HG03439 (cell line): Measurements from ENCODE around the gene IFI44L.
A peak's percentile ranks its signal among the peaks of the same experiment; 100 is the strongest.

Source experiments
- ATAC-seq: cut with Tn5 transposase; IDR thresholded peaks from one replicate; pipeline ENCODE4 v1.9.1; 2021; ENCODE audit warnings: mild to moderate bottlenecking, moderate library complexity; ENCODE audit not compliant: unreplicated experiment

IFI44L gene

DNA sequence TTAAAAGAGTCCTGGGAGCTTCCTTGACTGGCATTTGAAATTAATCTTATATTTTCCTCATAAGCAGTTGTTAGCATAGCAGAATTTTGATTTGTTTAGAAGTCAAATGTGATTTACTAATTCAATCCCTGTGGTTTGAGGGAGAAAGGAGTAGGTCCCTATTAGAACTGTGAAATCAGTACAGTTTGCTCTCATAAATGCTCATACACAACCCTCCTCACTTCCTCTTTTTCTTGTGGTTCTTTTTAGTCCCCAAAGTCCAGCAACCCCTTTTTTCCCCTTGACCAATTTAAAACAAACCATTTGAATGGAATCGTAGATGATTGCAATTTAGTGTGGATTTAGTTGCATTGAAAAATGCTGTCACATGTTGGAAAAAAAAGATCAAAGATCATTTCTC is 20.2 kb downstream of the IFI44L start:
- peak; percentile 79 for ATAC-seq

DNA sequence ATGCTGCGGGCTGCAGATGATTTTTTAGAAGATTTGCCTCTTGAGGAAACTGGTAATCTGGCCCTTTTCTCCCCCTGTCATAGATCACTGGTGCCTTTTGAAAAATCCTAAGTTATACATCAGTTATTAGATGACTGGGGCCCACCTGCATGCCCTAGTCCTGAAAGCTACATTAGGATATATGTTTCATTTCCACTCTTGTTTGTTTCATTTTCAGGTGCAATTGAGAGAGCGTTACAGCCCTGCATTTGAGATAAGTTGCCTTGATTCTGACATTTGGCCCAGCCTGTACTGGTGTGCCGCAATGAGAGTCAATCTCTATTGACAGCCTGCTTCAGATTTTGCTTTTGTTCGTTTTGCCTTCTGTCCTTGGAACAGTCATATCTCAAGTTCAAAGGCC is 21.3 kb downstream of the IFI44L start:
- ATAC-seq, result no peak

DNA sequence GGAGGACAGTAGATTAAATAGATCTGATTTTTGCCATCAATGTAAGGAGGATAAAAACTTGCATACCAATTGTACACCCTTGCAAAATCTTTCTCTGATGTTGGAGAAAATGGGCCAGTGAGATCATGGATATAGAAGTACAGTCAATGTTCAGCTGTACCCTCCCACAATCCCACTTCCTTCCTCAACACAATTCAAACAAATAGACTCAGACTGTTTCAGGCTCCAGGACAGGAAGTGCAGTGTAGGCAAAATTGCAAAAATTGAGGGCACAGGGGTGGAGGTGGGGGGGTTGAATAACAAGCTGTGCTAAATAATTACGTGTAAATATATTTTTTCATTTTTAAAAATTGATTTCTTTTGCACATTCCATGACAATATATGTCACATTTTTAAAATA is 25.5 kb downstream of the IFI44L start:
- ATAC-seq, result no peak

DNA sequence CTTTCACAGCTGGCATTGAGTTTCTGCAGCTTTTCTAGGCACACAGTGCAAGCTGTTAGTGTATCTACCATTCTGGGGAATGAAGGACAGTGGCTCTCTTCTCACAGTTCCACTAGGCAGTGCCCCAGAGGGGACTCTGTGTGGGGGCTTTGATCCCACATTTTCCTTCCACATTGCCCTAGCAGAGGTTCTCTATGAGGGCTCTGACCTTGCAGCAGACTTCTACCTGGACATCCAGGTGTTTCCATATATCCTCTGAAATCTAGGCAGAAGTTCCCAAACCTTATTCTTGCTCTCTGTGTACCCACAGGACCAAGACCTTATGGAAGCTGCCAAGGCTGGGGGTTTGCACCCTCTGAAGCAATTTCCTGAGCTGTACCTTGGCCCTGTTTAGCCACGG is 27.0 kb downstream of the IFI44L start:
- no peak for ATAC-seq

DNA sequence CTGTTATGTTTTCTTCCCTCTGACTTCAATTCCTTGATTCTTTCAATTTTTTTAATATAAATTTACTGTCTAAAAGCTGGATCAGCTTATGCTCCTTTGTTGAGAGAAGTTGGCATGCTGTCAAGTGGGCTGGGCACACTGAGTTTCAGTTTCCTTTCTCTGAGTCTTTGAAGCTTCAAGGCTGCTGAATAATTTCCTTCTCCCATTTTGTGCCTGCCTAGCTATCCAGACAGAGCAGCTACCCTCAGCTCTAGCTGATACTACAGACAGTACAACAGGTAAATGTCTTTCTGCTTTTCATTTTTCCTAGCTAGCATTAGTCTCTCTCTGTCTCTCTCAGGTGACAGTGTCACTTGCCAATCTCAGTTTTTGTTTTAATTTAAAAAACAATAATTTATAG is 29.4 kb downstream of the IFI44L start, which contains the start of gene IFI44:
Gene IFI44, plus strand, starts transcription at position 204 of the 400 bp plus-strand sequence. CDS start 365 bp downstream, outside the sequence.
- ATAC-seq, result peak; percentile 87

DNA sequence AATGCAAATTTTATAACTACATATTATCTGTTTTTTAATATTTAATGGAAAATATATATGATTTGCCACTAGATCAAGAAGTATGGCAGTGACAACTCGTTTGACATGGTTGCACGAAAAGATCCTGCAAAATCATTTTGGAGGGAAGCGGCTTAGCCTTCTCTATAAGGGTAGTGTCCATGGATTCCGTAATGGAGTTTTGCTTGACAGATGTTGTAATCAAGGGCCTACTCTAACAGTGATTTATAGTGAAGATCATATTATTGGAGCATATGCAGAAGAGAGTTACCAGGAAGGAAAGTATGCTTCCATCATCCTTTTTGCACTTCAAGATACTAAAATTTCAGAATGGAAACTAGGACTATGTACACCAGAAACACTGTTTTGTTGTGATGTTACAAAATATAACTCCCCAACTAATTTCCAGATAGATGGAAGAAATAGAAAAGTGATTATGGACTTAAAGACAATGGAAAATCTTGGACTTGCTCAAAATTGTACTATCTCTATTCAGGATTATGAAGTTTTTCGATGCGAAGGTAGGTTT is 29.9 kb downstream of the IFI44L start:
- no peak for ATAC-seq

DNA sequence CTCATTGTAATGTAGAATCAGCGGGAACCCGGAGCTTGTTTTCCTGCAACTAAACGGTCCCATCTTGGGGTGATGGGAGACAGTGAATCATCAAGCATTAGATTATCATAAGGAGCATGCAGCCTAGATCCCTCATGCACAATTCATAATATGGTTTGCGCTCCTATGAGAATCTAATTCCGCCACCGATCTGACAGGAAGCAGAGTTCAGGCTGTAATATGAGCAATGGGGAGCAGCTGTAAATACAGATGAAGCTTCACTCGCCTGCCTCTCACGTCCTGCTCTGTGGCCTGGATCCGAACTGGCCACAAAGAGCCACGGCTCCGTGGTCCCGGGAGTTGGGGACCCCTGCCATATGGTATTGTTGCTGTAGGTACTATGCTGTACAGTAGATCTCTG is 31.0 kb downstream of the IFI44L start:
- ATAC-seq, result no peak

DNA sequence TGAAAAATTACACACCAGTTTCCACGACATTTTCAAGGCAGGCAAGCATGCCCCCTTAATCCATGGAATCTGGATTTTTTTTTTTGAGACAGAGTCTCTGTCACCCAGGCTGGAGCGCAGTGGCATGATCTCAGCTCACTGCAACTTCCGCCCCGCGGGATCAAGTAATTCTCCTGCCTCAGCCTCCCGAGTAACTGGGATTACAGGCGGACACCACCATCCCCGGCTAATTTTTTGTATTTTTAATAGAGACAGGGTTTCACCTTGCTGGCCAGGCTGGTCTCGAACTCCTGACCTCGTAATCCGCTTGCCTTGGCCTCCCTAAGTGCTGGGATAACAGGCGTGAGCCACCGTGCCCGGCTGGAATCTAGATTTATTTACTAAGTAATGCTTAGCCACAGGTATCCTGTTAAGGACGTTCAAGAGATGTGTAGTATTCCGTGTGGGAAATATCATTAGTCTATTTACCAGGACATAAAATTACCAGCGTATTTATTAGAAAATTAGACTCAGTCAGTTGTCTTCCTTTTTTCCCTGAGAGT is 31.8 kb downstream of the IFI44L start:
- ATAC-seq, result no peak

DNA sequence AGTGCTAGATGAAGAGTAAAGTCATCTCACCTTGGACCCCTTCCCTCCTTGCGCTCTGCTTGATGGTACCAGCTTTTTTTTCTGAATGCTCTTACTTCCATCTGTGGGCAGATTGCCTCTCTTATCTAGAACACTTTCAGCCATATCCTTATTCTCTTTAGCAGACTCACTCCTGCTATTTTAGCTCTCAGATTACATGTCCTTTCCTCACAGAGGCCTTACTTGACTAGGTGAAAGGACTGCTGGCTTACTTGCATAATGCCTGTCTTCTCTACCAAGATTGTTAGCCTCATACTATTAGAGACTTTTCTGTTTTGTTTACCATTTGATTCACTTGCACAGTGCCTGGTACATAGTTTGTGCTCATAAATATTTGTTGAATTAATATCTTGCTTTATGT is 38.7 kb downstream of the IFI44L start:
- no peak for ATAC-seq

DNA sequence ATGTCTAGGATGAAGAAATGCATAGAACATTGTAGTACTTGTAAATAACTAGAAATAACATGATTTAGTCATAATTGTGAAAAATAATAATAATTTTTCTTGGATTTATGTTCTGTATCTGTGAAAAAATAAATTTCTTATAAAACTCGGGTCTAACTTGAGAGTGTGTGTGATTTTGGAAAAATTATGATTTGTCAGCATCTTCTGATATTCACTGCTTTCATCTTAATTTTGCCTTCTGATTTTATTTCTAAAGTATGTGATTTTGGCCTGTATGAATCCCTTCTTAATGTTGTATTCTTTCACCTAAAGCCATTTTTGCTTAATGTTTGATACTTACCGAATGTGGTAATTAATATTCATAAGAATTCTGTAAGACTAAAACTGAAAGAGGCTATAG is 43.7 kb downstream of the IFI44L start:
- no peak for ATAC-seq

DNA sequence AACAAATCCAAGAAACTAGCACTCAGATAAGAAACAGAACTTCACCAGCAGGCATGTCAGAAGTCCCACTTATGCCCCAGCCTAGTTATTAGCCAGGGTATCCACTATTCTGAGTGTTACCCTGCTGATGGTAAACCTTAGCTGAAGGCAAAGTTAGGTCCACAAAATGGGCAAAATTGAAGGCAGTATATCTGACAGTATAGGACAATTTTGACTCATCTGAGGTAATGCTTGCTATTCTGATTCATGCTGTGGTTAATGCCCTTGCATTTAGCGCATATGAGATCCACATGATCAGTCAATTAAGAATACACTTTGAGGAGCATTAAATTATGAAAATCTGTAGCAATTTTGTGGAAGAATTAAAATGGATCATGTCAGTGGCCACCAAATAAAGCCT is 44.5 kb downstream of the IFI44L start:
- ATAC-seq, result no peak

DNA sequence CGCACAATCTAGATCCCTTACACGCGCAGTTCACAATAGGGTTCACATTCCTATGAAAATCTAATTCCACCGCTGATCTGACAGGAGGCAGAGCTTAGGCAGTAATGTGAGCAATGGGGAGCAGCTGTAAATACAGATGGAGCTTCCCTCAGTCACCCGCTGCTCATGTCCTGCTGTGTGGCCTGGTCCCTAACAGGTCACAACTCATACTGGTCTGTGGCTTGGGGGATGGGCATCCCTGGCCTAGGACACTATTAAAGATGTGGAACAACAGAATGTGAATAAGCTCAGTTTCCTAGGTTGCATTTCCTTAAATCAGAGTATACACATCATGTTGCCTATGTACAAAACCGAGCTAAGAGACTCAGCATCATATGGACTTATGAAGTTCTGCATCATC is 45.6 kb downstream of the IFI44L start:
- ATAC-seq, result no peak

DNA sequence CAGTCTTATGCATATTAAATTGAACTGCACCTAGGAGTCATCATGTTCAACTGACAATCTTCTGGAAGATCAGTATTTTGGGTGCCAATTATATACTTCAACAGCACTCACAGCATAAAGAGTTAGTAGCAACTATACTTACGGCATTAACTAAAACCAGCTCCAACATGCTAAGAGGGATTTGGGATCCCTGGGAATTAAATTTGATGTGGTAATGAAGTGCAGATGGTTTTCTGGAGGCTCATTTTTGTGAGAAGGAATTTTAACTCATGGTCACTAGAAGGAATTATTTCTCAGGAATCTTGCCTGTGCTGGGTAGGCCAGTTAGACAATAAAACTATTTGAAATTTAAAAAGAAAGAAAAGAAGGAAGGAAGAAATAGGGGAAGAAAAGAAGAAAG is 47.7 kb downstream of the IFI44L start:
- no peak for ATAC-seq

DNA sequence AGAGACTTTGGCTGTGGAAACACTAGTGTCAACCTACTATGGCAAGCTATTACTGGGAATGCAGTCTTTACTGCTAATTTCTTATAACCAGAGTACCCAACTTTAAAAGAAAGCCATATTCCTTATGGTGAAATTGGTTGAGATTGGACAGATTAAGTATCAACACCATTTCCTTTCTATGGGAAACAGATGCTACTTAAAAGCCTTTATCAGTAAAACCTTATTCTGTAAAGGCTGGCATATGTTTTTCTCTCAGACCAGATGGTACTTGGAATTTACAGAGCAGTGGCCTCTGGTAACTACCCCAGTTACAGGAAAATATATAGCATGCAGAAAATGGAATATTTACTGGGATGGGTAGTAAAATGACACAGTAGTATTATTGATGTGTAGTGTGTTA is 48.2 kb downstream of the IFI44L start:
- no peak for ATAC-seq

DNA sequence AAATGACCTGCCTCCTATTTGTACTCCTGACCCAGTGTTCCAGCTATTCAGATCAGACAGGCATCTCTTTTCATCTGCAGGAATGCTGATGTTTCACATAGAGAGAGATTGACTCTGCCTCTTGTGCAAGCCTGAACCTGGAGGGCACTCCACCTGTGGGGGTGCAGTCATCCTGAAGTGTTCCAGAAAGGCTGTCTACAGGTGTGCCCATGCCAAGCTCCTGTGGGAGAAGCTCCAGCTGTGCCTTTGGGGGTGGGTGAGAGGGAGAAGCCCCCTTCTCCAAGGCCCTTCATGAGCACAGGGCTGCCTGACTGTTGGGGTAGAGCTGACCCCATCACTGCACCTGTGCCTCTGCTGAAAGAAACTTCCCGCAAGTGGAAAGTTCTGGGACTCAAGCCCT is 52.2 kb downstream of the IFI44L start:
- ATAC-seq, result no peak

DNA sequence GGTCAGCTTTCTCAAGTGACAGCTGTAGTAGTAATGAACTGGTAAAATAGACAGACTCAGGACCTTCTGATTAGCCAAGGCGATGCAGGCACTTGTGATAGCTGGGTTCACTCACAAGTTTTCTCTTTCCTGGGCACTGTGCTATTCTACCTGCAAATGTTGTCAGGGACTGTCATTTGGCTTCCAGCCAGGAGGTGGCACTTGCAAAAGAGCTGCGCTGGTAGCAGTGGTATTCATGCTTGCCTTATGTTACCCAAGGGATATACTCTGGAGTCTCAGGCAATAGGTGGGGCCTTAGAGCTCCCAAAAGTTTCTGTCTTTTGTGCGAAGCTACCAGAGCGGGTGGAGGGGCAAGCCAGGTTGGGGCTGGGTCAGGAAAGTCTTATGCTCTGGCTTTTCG is 52.9 kb downstream of the IFI44L start:
- no peak for ATAC-seq

DNA sequence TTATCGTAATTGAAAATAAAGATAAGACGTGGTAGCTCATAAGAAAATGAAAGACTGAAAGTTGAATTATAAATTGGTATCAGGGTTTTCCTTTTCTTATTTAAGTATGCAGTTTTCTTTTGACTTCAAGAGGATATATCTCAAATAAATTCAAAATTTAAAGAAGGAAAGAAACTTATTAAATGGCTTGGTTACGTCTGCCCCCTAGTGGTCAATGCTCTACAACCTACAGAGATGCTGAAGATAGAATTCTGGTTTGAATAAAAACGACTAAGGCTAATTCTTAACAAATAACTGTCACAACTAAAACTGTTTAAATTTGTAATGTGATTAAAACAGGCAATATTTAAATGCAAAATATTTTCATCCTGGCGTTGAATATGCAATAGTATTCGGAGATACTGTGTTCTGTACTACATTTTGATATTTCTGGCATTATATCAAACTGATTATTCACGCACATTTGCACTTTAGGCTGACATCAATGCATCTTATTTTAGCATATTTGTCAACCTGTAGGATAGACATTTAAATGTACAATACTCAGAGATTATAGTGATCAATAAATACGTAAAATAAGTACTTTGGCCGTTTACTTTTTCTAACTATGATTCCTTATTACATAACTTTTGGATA is 56.2 kb downstream of the IFI44L start:
- ATAC-seq, result no peak

DNA sequence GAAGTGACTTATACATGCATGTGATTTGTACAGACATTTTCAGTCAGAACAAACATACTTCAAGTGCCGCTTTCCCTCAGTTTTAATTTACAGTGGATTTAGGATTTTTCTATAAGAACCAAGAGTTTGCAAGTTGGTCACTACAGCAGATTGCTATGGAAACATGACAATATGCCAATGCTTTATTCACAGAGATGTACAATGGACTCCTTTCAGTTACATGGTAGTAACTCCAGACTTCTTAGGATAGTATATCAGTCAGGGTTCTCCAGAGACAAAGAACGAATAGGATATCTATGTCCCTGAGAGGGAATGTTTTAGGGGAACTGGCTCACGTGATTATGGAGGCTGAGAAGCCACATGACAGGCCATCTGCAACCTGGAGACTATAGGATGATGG is 56.7 kb downstream of the IFI44L start:
- ATAC-seq, result no peak

DNA sequence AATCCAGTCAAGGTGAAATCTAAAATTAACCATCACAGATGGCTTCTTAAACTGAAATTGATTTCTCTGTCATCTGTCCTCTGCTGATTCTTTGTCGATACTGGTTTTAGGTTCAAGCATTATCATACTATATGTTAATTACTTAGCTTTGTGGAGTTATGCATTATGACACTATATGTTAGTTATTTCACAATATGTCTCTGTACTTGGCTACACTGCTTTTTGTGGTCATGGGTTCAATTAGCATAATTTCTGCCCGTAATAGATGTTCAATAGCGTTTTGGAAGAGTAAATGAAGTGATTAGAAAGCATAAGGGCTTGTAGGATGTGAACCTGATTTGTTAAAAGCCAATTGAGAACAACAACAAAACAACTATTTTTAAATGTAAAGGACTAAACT is 57.5 kb downstream of the IFI44L start:
- ATAC-seq, result no peak

DNA sequence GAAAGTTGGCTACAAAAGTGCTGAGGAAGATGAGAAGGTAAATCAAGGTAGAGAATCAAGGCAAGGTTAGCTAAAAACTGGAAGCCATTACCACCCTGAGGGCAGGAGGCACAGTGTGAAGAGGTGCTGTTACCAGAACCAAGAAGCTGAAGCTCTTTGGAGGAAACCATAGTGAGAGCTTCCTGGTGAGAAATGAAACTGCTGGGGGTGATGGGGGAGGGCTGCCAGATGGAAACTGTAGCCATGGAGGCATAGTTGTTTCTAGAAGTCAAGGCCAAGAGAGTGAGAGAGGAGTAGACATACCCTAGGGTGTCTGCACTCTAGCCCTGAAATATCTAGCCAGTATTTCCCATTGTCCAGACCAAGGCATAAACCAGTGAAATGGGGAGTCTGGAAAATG is 58.1 kb downstream of the IFI44L start:
- ATAC-seq, result peak; percentile 51

DNA sequence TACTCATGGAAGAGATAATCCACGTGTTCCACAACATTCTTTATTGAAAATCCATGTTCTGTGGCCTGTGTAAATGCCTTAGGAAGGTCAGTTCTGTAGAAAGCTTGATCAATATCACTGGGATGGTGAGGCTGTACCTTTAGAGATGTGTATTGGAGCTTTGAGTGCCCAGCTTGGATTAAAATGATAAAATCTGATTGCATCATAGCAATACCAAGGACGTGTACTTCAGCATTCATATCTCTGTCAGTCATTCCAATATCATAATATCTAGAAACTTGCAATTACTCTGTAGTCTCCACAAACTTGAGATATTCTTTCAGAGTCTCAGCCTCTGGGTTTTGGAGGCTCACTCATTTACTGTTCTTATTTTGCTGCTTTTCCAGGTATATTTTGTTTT is 61.0 kb downstream of the IFI44L start:
- ATAC-seq, result no peak

DNA sequence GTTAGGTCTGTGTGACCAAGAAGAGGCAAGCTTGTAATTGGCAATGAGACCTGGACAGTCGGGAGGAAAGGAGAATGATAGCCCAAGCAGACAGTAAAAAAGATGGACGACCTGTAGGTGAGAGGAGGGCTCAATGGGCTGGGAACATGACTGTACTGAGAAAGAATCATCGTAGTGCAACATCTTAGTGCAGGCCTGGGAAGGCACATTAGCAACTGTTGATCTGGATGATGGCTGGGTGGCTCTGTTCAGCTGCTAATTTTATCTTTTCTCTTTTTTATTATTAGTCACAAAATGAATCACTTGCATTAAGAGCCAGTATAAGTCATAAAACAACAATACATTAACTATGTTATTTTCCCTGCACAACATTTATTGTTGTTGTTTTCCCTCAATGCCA is 62.2 kb downstream of the IFI44L start:
- ATAC-seq, result no peak

DNA sequence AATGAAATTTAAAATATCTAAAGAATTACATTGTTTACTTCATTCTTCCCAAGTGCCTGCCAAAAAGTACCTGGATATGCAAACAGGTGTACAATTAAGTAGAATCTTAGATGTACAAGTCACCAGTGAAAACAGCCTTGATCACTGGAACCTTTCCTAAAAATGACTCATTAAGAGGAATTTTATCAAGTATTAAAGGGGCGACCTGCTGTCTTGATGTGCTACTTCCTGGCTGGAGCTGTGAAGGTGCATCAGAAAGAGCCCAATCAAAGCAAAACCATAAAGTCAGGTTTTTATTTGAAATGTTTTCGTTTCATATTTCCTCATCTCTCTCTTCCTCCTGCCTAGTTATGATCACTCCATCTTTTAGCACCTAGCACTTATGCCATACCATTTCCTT is 62.8 kb downstream of the IFI44L start:
- ATAC-seq, result no peak
